Lower leg skin (tissue), 3 donors: ENCODE measurements around the gene GSTM4.

Experiments
- POLR2A ChIP-seq, 2 donors: fragments of 450-650 bp; IDR thresholded peaks; one replicate each; pipeline ENCODE4 v1.6.1; 2016 to 2017; ENCODE audit warnings: antibody characterized with exemption in 2 of 2, mild to moderate bottlenecking in 1 of 2, moderate library complexity in 1 of 2
- TF ChIP-seq, protein P1 (sequence below), 3 donors: fragments of 450-650 bp; IDR thresholded peaks; one replicate each; pipeline ENCODE4 v1.5.1; 2016; ENCODE audit warnings: antibody characterized with exemption in 3 of 3, mild to moderate bottlenecking in 3 of 3, moderate library complexity in 2 of 3

DNA sequence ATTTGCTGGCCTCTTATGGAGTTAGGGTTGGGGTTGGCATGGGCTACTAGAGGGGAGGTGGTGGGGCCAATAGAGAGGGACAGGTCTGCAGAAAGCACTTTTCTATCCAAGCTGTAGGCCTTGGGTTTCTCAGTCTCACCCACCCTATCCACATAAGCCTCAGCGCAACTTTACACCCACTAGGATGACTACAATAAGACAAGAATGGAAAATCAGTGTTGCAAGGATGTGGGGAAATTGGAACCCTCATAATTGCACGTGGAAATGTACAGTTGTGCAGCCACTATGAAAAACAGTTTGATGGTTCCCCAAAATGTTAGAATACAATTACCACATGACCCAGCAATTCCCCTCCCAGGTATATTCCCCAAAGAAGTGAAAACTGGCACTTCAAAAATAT, 14.0 kb upstream of the GSTM4 start:
- TF ChIP-seq, protein P1, sequence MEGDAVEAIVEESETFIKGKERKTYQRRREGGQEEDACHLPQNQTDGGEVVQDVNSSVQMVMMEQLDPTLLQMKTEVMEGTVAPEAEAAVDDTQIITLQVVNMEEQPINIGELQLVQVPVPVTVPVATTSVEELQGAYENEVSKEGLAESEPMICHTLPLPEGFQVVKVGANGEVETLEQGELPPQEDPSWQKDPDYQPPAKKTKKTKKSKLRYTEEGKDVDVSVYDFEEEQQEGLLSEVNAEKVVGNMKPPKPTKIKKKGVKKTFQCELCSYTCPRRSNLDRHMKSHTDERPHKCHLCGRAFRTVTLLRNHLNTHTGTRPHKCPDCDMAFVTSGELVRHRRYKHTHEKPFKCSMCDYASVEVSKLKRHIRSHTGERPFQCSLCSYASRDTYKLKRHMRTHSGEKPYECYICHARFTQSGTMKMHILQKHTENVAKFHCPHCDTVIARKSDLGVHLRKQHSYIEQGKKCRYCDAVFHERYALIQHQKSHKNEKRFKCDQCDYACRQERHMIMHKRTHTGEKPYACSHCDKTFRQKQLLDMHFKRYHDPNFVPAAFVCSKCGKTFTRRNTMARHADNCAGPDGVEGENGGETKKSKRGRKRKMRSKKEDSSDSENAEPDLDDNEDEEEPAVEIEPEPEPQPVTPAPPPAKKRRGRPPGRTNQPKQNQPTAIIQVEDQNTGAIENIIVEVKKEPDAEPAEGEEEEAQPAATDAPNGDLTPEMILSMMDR (IDR thresholded peaks at IDR 0.05) = no peak
- TF ChIP-seq POLR2A (IDR thresholded peaks at IDR 0.05) = no peak
